C1 segment of cervical spinal cord (tissue), 14 donors: ENCODE measurements around the gene FBXO47.
A peak's percentile ranks its signal among the peaks of the same experiment; 100 is the strongest.

ENCODE experiments used
- DNase-seq, 14 donors: peaks; one replicate each; lab custom pipeline; 2025; lab: John Stamatoyannopoulos, UW

FBXO47 gene

GRCh38 chr17:38905375-38905774 is 61.8 kb downstream of the FBXO47 start:
- DNase-seq, result no peak

GRCh38 chr17:38904892-38905291 is 62.3 kb downstream of the FBXO47 start:
- DNase-seq, result no peak

- no peak for DNase-seq
Observed at GRCh38 chr17:38903404-38903803, 63.8 kb downstream of the FBXO47 start.

- DNase-seq, result no peak
Observed at GRCh38 chr17:38900978-38901656, 66.1 kb downstream of the FBXO47 start.

- DNase-seq, result no peak
Observed at GRCh38 chr17:38899421-38899820, 67.8 kb downstream of the FBXO47 start.

- DNase-seq, result peak in 1 of 14 donors; percentile 32
Observed at GRCh38 chr17:38898812-38899348, 68.3 kb downstream of the FBXO47 start.

GRCh38 chr17:38898291-38898679 is 68.9 kb downstream of the FBXO47 start:
- DNase-seq, result no peak

GRCh38 chr17:38897671-38898290 is 69.4 kb downstream of the FBXO47 start:
- DNase-seq, result peak in 6 of 14 donors; percentile 19 to 54 (median 41)

GRCh38 chr17:38897176-38897575 is 70.0 kb downstream of the FBXO47 start:
- DNase-seq, result peak in 4 of 14 donors; percentile 26 to 46 (median 36)

GRCh38 chr17:38896346-38896954 is 70.8 kb downstream of the FBXO47 start:
- no peak for DNase-seq

- no peak for DNase-seq
Observed at GRCh38 chr17:38894276-38894675, 72.9 kb downstream of the FBXO47 start.

- peak in 6 of 14 donors; percentile 17 to 52 (median 28) for DNase-seq
Observed at GRCh38 chr17:38893607-38894006, 73.6 kb downstream of the FBXO47 start.

- no peak for DNase-seq
Observed at GRCh38 chr17:38893113-38893512, 74.1 kb downstream of the FBXO47 start.

- DNase-seq, result no peak
Observed at GRCh38 chr17:38892620-38893019, 74.6 kb downstream of the FBXO47 start.

GRCh38 chr17:38892083-38892482 is 75.1 kb downstream of the FBXO47 start:
- no peak for DNase-seq

- no peak for DNase-seq
Observed at GRCh38 chr17:38891441-38891840, 75.8 kb downstream of the FBXO47 start.

GRCh38 chr17:38890410-38890746 is 76.8 kb downstream of the FBXO47 start:
- DNase-seq, result no peak

GRCh38 chr17:38889745-38890409 is 77.3 kb downstream of the FBXO47 start:
- no peak for DNase-seq

GRCh38 chr17:38888842-38889241 is 78.4 kb downstream of the FBXO47 start:
- DNase-seq, result no peak

- no peak for DNase-seq
Observed at GRCh38 chr17:38886643-38887010, 80.6 kb downstream of the FBXO47 start.
